B cell (primary cell): ENCODE results near the gene WDR62. TPM values are rescaled to one million over a fixed set of nuclear protein-coding genes. Genes with fewer than 3 reads are reported as not detected.

Experiments
- ATAC-seq: fragments of 200-7000 bp; cut with Tn5 transposase; one replicate; pipeline ENCODE4 v1.10.0; 2021; ENCODE audit warnings: low read depth, mild to moderate bottlenecking, moderate number of reproducible peaks, moderate library complexity
- CTCF ChIA-PET: fragments of 350-600 bp; sonication (Branson Sonifier 250); formaldehyde crosslinking; loops from one replicate; lab custom pipeline; 2021; ENCODE audit warnings: antibody characterized with exemption, inconsistent platforms; lab: Charles Lee
- POLR2A ChIA-PET: fragments of 350-600 bp; sonication (Branson Sonifier 250); formaldehyde crosslinking; loops from one replicate; lab custom pipeline; 2021; ENCODE audit warnings: antibody characterized with exemption; lab: Charles Lee
- DNase-seq: peaks from one replicate; pipeline ENCODE4 v3.0.0; 2013
- H2AFZ ChIP-seq: 2 replicates; pipeline ENCODE4 v1.6.1; 2012; ENCODE audit warnings: mild to moderate bottlenecking, low read depth, low read length; ENCODE audit not compliant: insufficient read depth, poor library complexity, severe bottlenecking
- H3K27ac ChIP-seq, 2 donors: 1 replicate in 1 of 2; 2 replicates in 1 of 2; pipeline ENCODE4 v1.5.1; 2012 to 2013; ENCODE audit warnings: low read length in 2 of 2, mild to moderate bottlenecking in 2 of 2, moderate library complexity in 1 of 2
- H3K27me3 ChIP-seq, 4 experiments: fragments of 200-600 bp in 1 of 4; sonication (generic) in 1 of 4; replicated peaks in 1 of 4; 1 replicate in 2 of 4; 2 replicates in 2 of 4; pipeline versions ENCODE4 v1.6.1 to v1.7.0; 2013 to 2016; ENCODE audit warnings: low read length in 3 of 4, mild to moderate bottlenecking in 2 of 4, mixed read lengths in 1 of 4, moderate library complexity in 1 of 4; ENCODE audit not compliant: insufficient read depth in 4 of 4, control insufficient read depth in 3 of 4; ENCODE audit errors: control extremely low read depth in 1 of 4
- H3K36me3 ChIP-seq, 2 experiments: replicated peaks in 1 of 2; 1 replicate in 1 of 2; 2 replicates in 1 of 2; pipeline versions ENCODE4 v1.6.1 to v1.7.1; 2013; ENCODE audit warnings: low read length in 1 of 2; ENCODE audit not compliant: insufficient read depth in 2 of 2, control insufficient read depth in 1 of 2; ENCODE audit errors: control extremely low read depth in 1 of 2, extremely low read depth in 1 of 2
- H3K4me1 ChIP-seq, 2 donors: fragments of 200-600 bp in 1 of 2; sonication (generic) in 1 of 2; 1 replicate in 1 of 2; 2 replicates in 1 of 2; pipeline versions ENCODE4 v1.5.1 to v1.6.1; 2013 to 2017; ENCODE audit warnings: low read length in 2 of 2; ENCODE audit not compliant: control insufficient read depth in 2 of 2, insufficient read depth in 2 of 2
- H3K4me2 ChIP-seq: replicated peaks from 2 replicates; pipeline ENCODE3; 2012; ENCODE audit warnings: mild to moderate bottlenecking, low read depth, low read length; ENCODE audit not compliant: poor library complexity, severe bottlenecking
- H3K4me3 ChIP-seq, 5 experiments: fragments of 200-600 bp in 1 of 5; sonication (generic) in 1 of 5; 1 replicate in 3 of 5; 2 replicates in 2 of 5; pipeline versions ENCODE4 v1.5.1 to v1.7.0; 2011 to 2016; ENCODE audit warnings: low read length in 4 of 5, mild to moderate bottlenecking in 4 of 5, low read depth in 2 of 5, control low read depth in 1 of 5, moderate library complexity in 1 of 5; ENCODE audit not compliant: insufficient read depth in 1 of 5; ENCODE audit errors: control extremely low read depth in 1 of 5, extremely low read depth in 1 of 5
- H3K79me2 ChIP-seq: fragments of 200-600 bp; sonication (generic); one replicate; pipeline ENCODE4 v1.6.0; 2016; ENCODE audit warnings: low read length; ENCODE audit not compliant: control insufficient read depth, insufficient read depth
- H3K9ac ChIP-seq: fragments of 200-600 bp; sonication (generic); 2 replicates; pipeline ENCODE4 v1.6.1; 2017; ENCODE audit warnings: mild to moderate bottlenecking, low read length, moderate library complexity
- H3K9me3 ChIP-seq, 3 donors: one replicate each; pipeline versions ENCODE4 v1.6.1 to v1.7.1; 2013; ENCODE audit warnings: low read length in 2 of 3; ENCODE audit not compliant: control insufficient read depth in 2 of 3, insufficient read depth in 1 of 3; ENCODE audit errors: control extremely low read depth in 1 of 3
- H4K20me1 ChIP-seq: 2 replicates; pipeline ENCODE4 v1.6.0; 2012; ENCODE audit warnings: mild to moderate bottlenecking, low read length; ENCODE audit not compliant: insufficient read depth, control insufficient read depth, poor library complexity, severe bottlenecking
- H3K27ac Mint-ChIP-seq: one replicate; pipeline ENCODE4 v1.8.0; 2021; ENCODE audit warnings: mixed read lengths
- H3K27me3 Mint-ChIP-seq: one replicate; pipeline ENCODE4 v1.8.0; 2021; ENCODE audit warnings: mixed read lengths
- H3K4me1 Mint-ChIP-seq: one replicate; pipeline ENCODE4 v1.8.0; 2021; ENCODE audit warnings: mixed read lengths
- H3K4me3 Mint-ChIP-seq: one replicate; pipeline ENCODE4 v1.8.0; 2021; ENCODE audit warnings: mixed read lengths
- H3K9me3 Mint-ChIP-seq: one replicate; pipeline ENCODE4 v1.8.0; 2022; ENCODE audit warnings: mixed read lengths; ENCODE audit not compliant: insufficient read depth
- EZH2 ChIP-seq: IDR thresholded peaks from 2 replicates; pipeline ENCODE4 v1.6.1; 2012; ENCODE audit warnings: borderline replicate concordance, low read depth, mild to moderate bottlenecking, moderate library complexity, low read length; ENCODE audit not compliant: insufficient read depth, poor library complexity, severe bottlenecking
- WGBS: methylation state at CpG from one replicate; pipeline ENCODE4 v1.1.5; 2013; ENCODE audit warnings: missing lambda C conversion rate; ENCODE audit not compliant: insufficient coverage; 5-methylcytosine and 5-hydroxymethylcytosine counted together
- intact Hi-C: fragments of 100-400 bp; cut with micrococcal nuclease; formaldehyde crosslinking; loops from one replicate; pipeline ENCODE4 v1.10.0; 2022
- polyA plus RNA-seq: library from polyadenylated mRNA; depleted of rRNA; stranded (reverse); fragments of >200 nt; gene quantifications from 2 replicates; pipeline ENCODE4 v1.2.3, GENCODE V29; 2012
- total RNA-seq, 2 donors: library from RNA; stranded (reverse); fragments of 120-200 nt in 1 of 2; gene quantifications; 1 replicate in 1 of 2; 2 replicates in 1 of 2; pipeline versions ENCODE4 v1.2.3 to v1.2.4, GENCODE V29; 2013 to 2022
- TF ChIP-seq, protein P1 (sequence below): fragments of 200-600 bp; IDR thresholded peaks from one replicate; pipeline ENCODE4 v1.8.0; 2022; ENCODE audit warnings: antibody characterized with exemption, mild to moderate bottlenecking

WDR62 gene
- total and polyA plus RNA-seq, 2 donors (not counting 1 experiment from before 2014, with no cell fraction given) = 1.8 to 1.9 TPM

DNA sequence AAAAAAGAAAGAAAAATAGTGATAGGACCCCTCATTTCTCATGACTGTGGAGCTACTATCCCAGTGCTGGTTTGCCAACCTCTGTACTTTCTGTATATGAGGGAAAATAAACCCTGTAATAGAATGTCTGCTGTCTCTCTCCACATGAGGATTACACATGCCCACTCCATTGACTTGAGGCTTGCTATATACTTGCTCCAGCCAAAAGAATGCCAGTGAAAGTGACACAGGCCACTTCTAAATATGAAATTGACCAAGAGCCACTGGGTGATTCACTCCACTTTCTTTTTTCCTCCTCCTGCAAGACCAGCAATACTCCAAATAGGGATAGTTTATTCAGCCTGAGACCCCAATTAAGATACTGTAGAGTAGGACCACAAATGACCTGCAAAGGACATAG, 6.9 kb upstream of the WDR62 start:
- no peak overlapping the region for H3K27ac Mint-ChIP-seq
- peaks cover 3% of the 10 kb centered on the region for H3K4me1 Mint-ChIP-seq
- ChIA-PET CTCF (no interaction called here), POLR2A (no interaction called here)
- H3K27ac ChIP-seq = no peak overlapping the region
- no peak overlapping the region for H3K4me3 Mint-ChIP-seq
- no peaks in the 10 kb centered on the region for H3K27me3 Mint-ChIP-seq
- ATAC-seq (no peak), DNase-seq (no peak)
- H3K9ac ChIP-seq = no peak overlapping the region
- no peaks in the 10 kb centered on the region for H3K9me3 Mint-ChIP-seq
- no peaks in the 10 kb centered on the region for H3K79me2 ChIP-seq
- H3K36me3 ChIP-seq = no peaks in the 10 kb centered on the region
- no peak overlapping the region for H3K4me3 ChIP-seq
- H3K4me1 ChIP-seq = peaks cover 0 to 2% of the 10 kb centered on the region in 2 donors
- no peak for TF ChIP-seq EZH2
- TF ChIP-seq, protein P1, sequence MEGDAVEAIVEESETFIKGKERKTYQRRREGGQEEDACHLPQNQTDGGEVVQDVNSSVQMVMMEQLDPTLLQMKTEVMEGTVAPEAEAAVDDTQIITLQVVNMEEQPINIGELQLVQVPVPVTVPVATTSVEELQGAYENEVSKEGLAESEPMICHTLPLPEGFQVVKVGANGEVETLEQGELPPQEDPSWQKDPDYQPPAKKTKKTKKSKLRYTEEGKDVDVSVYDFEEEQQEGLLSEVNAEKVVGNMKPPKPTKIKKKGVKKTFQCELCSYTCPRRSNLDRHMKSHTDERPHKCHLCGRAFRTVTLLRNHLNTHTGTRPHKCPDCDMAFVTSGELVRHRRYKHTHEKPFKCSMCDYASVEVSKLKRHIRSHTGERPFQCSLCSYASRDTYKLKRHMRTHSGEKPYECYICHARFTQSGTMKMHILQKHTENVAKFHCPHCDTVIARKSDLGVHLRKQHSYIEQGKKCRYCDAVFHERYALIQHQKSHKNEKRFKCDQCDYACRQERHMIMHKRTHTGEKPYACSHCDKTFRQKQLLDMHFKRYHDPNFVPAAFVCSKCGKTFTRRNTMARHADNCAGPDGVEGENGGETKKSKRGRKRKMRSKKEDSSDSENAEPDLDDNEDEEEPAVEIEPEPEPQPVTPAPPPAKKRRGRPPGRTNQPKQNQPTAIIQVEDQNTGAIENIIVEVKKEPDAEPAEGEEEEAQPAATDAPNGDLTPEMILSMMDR = no peak
- H2AFZ ChIP-seq = no peak overlapping the region
- intact Hi-C loops = no loop called here
- no peaks in the 10 kb centered on the region for H4K20me1 ChIP-seq
- no peak overlapping the region for H3K4me2 ChIP-seq
- H3K9me3 ChIP-seq = no peaks in the 10 kb centered on the region
- H3K27me3 ChIP-seq = no peaks in the 10 kb centered on the region

DNA sequence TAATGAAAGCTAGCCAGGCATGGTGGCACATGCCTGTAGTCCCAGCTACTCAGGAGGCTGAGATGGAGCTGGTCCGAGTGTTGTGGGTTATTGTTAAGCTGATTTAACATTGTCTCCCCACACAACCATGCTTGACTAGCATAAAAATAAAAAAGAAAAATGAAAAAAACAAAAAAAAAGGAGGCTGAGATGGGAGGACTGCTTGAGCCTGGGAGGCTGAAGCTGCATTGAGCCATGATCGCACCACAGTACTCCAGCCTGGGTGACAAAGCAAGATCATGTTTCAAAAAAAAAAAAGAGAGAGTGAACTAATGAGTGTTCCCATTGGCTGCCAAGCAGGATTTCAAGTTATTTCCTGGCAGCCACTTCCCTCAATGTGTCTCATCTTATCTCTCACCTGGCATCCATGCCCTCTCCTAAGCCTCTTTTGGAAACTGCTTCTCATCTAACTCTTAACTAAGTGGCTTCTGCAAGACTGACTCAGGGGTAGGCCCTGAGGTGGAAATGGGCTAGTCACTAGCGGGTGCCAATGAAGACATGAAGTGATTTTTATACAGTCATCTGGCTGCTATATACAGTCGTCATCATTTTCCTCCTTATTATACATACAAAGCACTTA, 5.5 kb upstream of the WDR62 start:
- Histone ChIP-seq H3K27me3 (no peaks in the 10 kb centered on the region), H4K20me1 (no peaks in the 10 kb centered on the region), H3K4me2 (no peak overlapping the region), H3K79me2 (no peaks in the 10 kb centered on the region), H3K9me3 (no peaks in the 10 kb centered on the region), H3K27ac (no peak overlapping the region), H2AFZ (no peak overlapping the region), H3K36me3 (no peaks in the 10 kb centered on the region), H3K9ac (no peak overlapping the region), H3K4me3 (no peak overlapping the region), H3K4me1 (peaks cover 4 to 10% of the 10 kb centered on the region in 2 donors)
- ATAC-seq = no peak
- DNase-seq = no peak
- no peak for TF ChIP-seq EZH2
- TF ChIP-seq, protein P1 = no peak
- no peaks in the 10 kb centered on the region for H3K27me3 Mint-ChIP-seq
- no peak overlapping the region for H3K4me3 Mint-ChIP-seq
- peaks cover 9% of the 10 kb centered on the region for H3K4me1 Mint-ChIP-seq
- WGBS = 100% methylated on average over 1 of the region's 4 CpGs
- no peak overlapping the region for H3K27ac Mint-ChIP-seq
- ChIA-PET POLR2A (no interaction called here), CTCF (no interaction called here)
- intact Hi-C loops = no loop called here
- H3K9me3 Mint-ChIP-seq = no peaks in the 10 kb centered on the region
